SK-N-SH treated with all-trans-retinoic acid at 6 μM for 48 hours (cell line): ENCODE data around the gene BTNL3.

Experiments
- BACH2 ChIP-seq: fragments of 250-450 bp; sonication (Bioruptor Pico); IDR thresholded peaks from 2 replicates; pipeline ENCODE4 v1.9.0; 2021; ENCODE audit warnings: mild to moderate bottlenecking, borderline replicate concordance
- ESRRG ChIP-seq: fragments of 250-450 bp; sonication (Bioruptor Pico); IDR thresholded peaks from 2 replicates; pipeline ENCODE4 v1.6.1; 2021; ENCODE audit warnings: mild to moderate bottlenecking
- GLIS3 ChIP-seq: fragments of 250-450 bp; sonication (Bioruptor Pico); IDR thresholded peaks from 2 replicates; pipeline ENCODE4 v1.5.0; 2020; ENCODE audit warnings: mild to moderate bottlenecking, moderate library complexity
- OSR1 ChIP-seq: fragments of 250-450 bp; sonication (Bioruptor Pico); IDR thresholded peaks from 2 replicates; pipeline ENCODE4 v1.8.0; 2022; ENCODE audit warnings: moderate library complexity, mild to moderate bottlenecking, inconsistent platforms
- PPARA ChIP-seq: fragments of 250-450 bp; sonication (Bioruptor Pico); IDR thresholded peaks from 2 replicates; pipeline ENCODE4 v1.5.0; 2020; ENCODE audit warnings: mild to moderate bottlenecking, borderline replicate concordance
- RARB ChIP-seq: fragments of 250-450 bp; sonication (Bioruptor Pico); IDR thresholded peaks from 2 replicates; pipeline ENCODE4 v1.8.0; 2021; ENCODE audit warnings: mild to moderate bottlenecking, moderate library complexity
- TOX ChIP-seq: fragments of 250-450 bp; sonication (Bioruptor Pico); IDR thresholded peaks from 2 replicates; pipeline ENCODE4 v1.8.0; 2021; ENCODE audit warnings: mild to moderate bottlenecking, moderate library complexity, borderline replicate concordance
- ZFP3 ChIP-seq: fragments of 250-450 bp; sonication (Bioruptor Pico); IDR thresholded peaks from 2 replicates; pipeline ENCODE4 v1.5.0; 2020; ENCODE audit warnings: mild to moderate bottlenecking, moderate library complexity
- ZNF565 ChIP-seq: fragments of 450-650 bp; formaldehyde crosslinking; conservative IDR thresholded peaks from 2 replicates; pipeline ENCODE4 v1.5.0; 2020; ENCODE audit warnings: low read depth, mild to moderate bottlenecking, moderate library complexity
- ZNF8 ChIP-seq: fragments of 450-650 bp; formaldehyde crosslinking; IDR thresholded peaks from 2 replicates; pipeline ENCODE4 v1.5.0; 2020; ENCODE audit warnings: mild to moderate bottlenecking, moderate library complexity
- TF ChIP-seq, protein P1 (sequence below): fragments of 250-450 bp; sonication (Bioruptor Pico); IDR thresholded peaks from 2 replicates; pipeline ENCODE4 v1.5.0; 2020; ENCODE audit warnings: mild to moderate bottlenecking, moderate library complexity
- TF ChIP-seq, protein P2 (sequence below): fragments of 250-450 bp; sonication (Bioruptor Pico); IDR thresholded peaks from 2 replicates; pipeline ENCODE4 v1.5.1; 2020; ENCODE audit warnings: low read depth, mild to moderate bottlenecking, moderate library complexity

DNA sequence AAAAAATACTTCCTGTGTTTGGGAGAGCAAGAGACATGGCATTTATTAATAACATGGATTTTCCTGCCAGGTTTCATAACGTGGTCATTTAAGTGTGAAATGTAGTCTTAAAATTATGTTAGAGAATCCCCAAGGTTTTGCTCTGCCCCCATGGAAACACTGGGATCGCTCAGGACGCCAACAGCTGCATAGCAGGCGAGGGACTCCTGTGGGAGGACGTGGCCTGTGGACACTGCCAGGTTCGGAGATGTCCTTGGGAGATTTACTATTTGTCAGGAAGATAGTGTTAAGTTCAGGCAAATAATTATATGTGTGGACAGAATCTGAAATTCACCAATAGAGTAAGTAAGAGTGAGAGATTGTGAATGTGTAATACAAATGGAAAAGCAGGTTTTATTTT is 52.4 kb downstream of the BTNL3 start:
- TF ChIP-seq ESRRG (CRISPR knock-in tag) (no peak), ZNF8 (no peak), BACH2 (no peak), OSR1 (CRISPR knock-in tag) (no peak), PPARA (CRISPR knock-in tag) (no peak), ZNF565 (CRISPR knock-in tag) (no peak), GLIS3 (CRISPR knock-in tag) (no peak), RARB (CRISPR knock-in tag) (no peak), ZFP3 (CRISPR knock-in tag) (no peak), TOX (CRISPR knock-in tag) (no peak)
- TF ChIP-seq, protein P1, sequence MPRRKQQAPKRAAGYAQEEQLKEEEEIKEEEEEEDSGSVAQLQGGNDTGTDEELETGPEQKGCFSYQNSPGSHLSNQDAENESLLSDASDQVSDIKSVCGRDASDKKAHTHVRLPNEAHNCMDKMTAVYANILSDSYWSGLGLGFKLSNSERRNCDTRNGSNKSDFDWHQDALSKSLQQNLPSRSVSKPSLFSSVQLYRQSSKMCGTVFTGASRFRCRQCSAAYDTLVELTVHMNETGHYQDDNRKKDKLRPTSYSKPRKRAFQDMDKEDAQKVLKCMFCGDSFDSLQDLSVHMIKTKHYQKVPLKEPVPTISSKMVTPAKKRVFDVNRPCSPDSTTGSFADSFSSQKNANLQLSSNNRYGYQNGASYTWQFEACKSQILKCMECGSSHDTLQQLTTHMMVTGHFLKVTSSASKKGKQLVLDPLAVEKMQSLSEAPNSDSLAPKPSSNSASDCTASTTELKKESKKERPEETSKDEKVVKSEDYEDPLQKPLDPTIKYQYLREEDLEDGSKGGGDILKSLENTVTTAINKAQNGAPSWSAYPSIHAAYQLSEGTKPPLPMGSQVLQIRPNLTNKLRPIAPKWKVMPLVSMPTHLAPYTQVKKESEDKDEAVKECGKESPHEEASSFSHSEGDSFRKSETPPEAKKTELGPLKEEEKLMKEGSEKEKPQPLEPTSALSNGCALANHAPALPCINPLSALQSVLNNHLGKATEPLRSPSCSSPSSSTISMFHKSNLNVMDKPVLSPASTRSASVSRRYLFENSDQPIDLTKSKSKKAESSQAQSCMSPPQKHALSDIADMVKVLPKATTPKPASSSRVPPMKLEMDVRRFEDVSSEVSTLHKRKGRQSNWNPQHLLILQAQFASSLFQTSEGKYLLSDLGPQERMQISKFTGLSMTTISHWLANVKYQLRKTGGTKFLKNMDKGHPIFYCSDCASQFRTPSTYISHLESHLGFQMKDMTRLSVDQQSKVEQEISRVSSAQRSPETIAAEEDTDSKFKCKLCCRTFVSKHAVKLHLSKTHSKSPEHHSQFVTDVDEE (CRISPR knock-in tag): no peak
- TF ChIP-seq, protein P2, sequence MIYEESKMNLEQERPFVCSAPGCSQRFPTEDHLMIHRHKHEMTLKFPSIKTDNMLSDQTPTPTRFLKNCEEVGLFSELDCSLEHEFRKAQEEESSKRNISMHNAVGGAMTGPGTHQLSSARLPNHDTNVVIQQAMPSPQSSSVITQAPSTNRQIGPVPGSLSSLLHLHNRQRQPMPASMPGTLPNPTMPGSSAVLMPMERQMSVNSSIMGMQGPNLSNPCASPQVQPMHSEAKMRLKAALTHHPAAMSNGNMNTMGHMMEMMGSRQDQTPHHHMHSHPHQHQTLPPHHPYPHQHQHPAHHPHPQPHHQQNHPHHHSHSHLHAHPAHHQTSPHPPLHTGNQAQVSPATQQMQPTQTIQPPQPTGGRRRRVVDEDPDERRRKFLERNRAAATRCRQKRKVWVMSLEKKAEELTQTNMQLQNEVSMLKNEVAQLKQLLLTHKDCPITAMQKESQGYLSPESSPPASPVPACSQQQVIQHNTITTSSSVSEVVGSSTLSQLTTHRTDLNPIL (CRISPR knock-in tag): no peak
